Left hindlimb (tissue), 1 donor: ENCODE results near the gene SLC22A6.

Experiments used
- DNase-seq: peaks from one replicate; pipeline ENCODE4 v3.0.0-alpha.2; 2018

SLC22A6 gene

GRCh38 chr11:62984451-62984991, at the start of gene SLC22A6:
Gene SLC22A6, minus strand, starts transcription at chr11:62984967. Its CDS starts 277 bp downstream, at chr11:62984690.
- no peak for DNase-seq

- DNase-seq, result no peak
These were observed 47.7 kb upstream of the SLC22A6 start for GRCh38 chr11:63032457-63032856.

- peak; percentile 83 for DNase-seq
These were observed 39.3 kb upstream of the SLC22A6 start for GRCh38 chr11:63023841-63024648.

GRCh38 chr11:63023222-63023814, 38.6 kb upstream of the SLC22A6 start:
- no peak for DNase-seq

GRCh38 chr11:63022441-63022840, 37.7 kb upstream of the SLC22A6 start:
- no peak for DNase-seq

GRCh38 chr11:63020671-63021291, 36.0 kb upstream of the SLC22A6 start:
- DNase-seq, result no peak

- DNase-seq, result no peak
These were observed 34.7 kb upstream of the SLC22A6 start for GRCh38 chr11:63019506-63019905.

- no peak for DNase-seq
These were observed 32.7 kb upstream of the SLC22A6 start for GRCh38 chr11:63017306-63017974.

GRCh38 chr11:63015521-63016215, 30.9 kb upstream of the SLC22A6 start, which contains the start of gene SLC22A8:
Gene SLC22A8, minus strand, starts transcription at chr11:63015841. Its CDS starts 883 bp downstream, at chr11:63014958.
- DNase-seq, result no peak

GRCh38 chr11:63014408-63015055, 29.8 kb upstream of the SLC22A6 start:
- no peak for DNase-seq

GRCh38 chr11:63012839-63013238, 28.1 kb upstream of the SLC22A6 start:
- DNase-seq, result no peak

- no peak for DNase-seq
These were observed 27.7 kb upstream of the SLC22A6 start for GRCh38 chr11:63012430-63012829.

GRCh38 chr11:63010934-63011439, 26.2 kb upstream of the SLC22A6 start:
- no peak for DNase-seq

GRCh38 chr11:63007920-63008319, 23.2 kb upstream of the SLC22A6 start:
- no peak for DNase-seq

GRCh38 chr11:63001456-63001855, 16.7 kb upstream of the SLC22A6 start:
- no peak for DNase-seq

- DNase-seq, result no peak
These were observed 14.9 kb upstream of the SLC22A6 start for GRCh38 chr11:62999649-63000048.

GRCh38 chr11:62999156-62999555, 14.4 kb upstream of the SLC22A6 start:
- DNase-seq, result no peak

GRCh38 chr11:62996271-62996670, 11.5 kb upstream of the SLC22A6 start:
- DNase-seq, result no peak

GRCh38 chr11:62994775-62995174, 10.0 kb upstream of the SLC22A6 start:
- no peak for DNase-seq

- DNase-seq, result no peak
These were observed 3.5 kb upstream of the SLC22A6 start for GRCh38 chr11:62988276-62988675.

GRCh38 chr11:62985041-62985750, 429 bp upstream of the SLC22A6 start:
- no peak for DNase-seq
